CD14-positive monocyte (primary cell): ENCODE measurements around the gene LDB3. TPM values are rescaled to one million over a fixed set of nuclear protein-coding genes. Genes with fewer than 3 reads are reported as not detected.

Experiments used
- DNase-seq, 3 donors: peaks; one replicate each; pipeline ENCODE4 v3.0.0-alpha.2; 2011 to 2022
- H2AFZ ChIP-seq: 2 replicates; pipeline ENCODE4 v1.6.0; 2012; ENCODE audit warnings: mild to moderate bottlenecking, low read depth, low read length, inconsistent platforms; ENCODE audit not compliant: insufficient read depth, poor library complexity, severe bottlenecking
- H3K27ac ChIP-seq, 2 donors: 1 replicate in 1 of 2; 2 replicates in 1 of 2; pipeline ENCODE4 v1.5.1; 2012 to 2013; ENCODE audit warnings: low read length in 2 of 2, control low read depth in 1 of 2, inconsistent platforms in 1 of 2, low read depth in 1 of 2, mild to moderate bottlenecking in 1 of 2
- H3K27me3 ChIP-seq, 2 donors: one replicate each; pipeline versions ENCODE4 v1.6.0 to v1.6.1; 2011 to 2013; ENCODE audit warnings: low read length in 2 of 2; ENCODE audit not compliant: control insufficient read depth in 2 of 2, insufficient read depth in 2 of 2
- H3K36me3 ChIP-seq, 2 donors: replicated peaks in 1 of 2; 1 replicate in 1 of 2; 2 replicates in 1 of 2; pipeline versions ENCODE4 v1.5.1 to v1.6.1; 2012 to 2013; ENCODE audit warnings: low read length in 2 of 2, control low read depth in 1 of 2, inconsistent platforms in 1 of 2, mild to moderate bottlenecking in 1 of 2; ENCODE audit not compliant: insufficient read depth in 2 of 2, control insufficient read depth in 1 of 2
- H3K4me1 ChIP-seq, 2 donors: 1 replicate in 1 of 2; 2 replicates in 1 of 2; pipeline versions ENCODE4 v1.5.1 to v1.6.1; 2012 to 2013; ENCODE audit warnings: low read length in 2 of 2, control low read depth in 1 of 2, inconsistent platforms in 1 of 2, mild to moderate bottlenecking in 1 of 2, moderate library complexity in 1 of 2; ENCODE audit not compliant: insufficient read depth in 2 of 2, control insufficient read depth in 1 of 2
- H3K4me2 ChIP-seq: replicated peaks from 2 replicates; pipeline ENCODE3; 2012; ENCODE audit warnings: low read length, moderate library complexity, mild to moderate bottlenecking; ENCODE audit not compliant: poor library complexity, severe bottlenecking; ENCODE audit errors: extremely low read depth
- H3K4me3 ChIP-seq, 3 experiments: fragments of 200-600 bp in 1 of 3; sonication (generic) in 1 of 3; replicated peaks in 1 of 3; 1 replicate in 2 of 3; 2 replicates in 1 of 3; pipeline ENCODE4 v1.5.1; 2011 to 2013; ENCODE audit warnings: low read length in 3 of 3, mild to moderate bottlenecking in 3 of 3, control low read depth in 2 of 3, low read depth in 2 of 3, inconsistent platforms in 1 of 3, moderate library complexity in 1 of 3
- H3K79me2 ChIP-seq: 2 replicates; pipeline ENCODE4 v1.6.0; 2012; ENCODE audit warnings: mild to moderate bottlenecking, control low read depth, inconsistent platforms, low read length, moderate library complexity; ENCODE audit not compliant: insufficient read depth
- H3K9ac ChIP-seq: 2 replicates; pipeline ENCODE4 v1.6.0; 2017; ENCODE audit warnings: low read length, mild to moderate bottlenecking; ENCODE audit not compliant: insufficient read depth, poor library complexity, severe bottlenecking
- H3K9me3 ChIP-seq, 2 donors: replicated peaks in 1 of 2; 1 replicate in 1 of 2; 2 replicates in 1 of 2; pipeline versions ENCODE4 v1.5.1 to v1.6.1; 2012 to 2013; ENCODE audit warnings: low read length in 2 of 2, control low read depth in 1 of 2; ENCODE audit not compliant: control insufficient read depth in 1 of 2, insufficient read depth in 1 of 2
- H4K20me1 ChIP-seq: 2 replicates; pipeline ENCODE4 v1.6.0; 2012; ENCODE audit warnings: mild to moderate bottlenecking, low read length, control low read depth, moderate library complexity; ENCODE audit not compliant: insufficient read depth
- H3K27ac Mint-ChIP-seq, 7 donors: one replicate each; pipeline ENCODE4 v1.8.0; 2020; ENCODE audit warnings: mild to moderate bottlenecking in 7 of 7, mixed read lengths in 7 of 7, moderate library complexity in 6 of 7, inconsistent platforms in 2 of 7
- H3K27me3 Mint-ChIP-seq, 3 donors: one replicate each; pipeline ENCODE4 v1.8.0; 2021 to 2022; ENCODE audit warnings: low read depth in 3 of 3, mild to moderate bottlenecking in 3 of 3, mixed read lengths in 3 of 3, moderate library complexity in 3 of 3, inconsistent platforms in 1 of 3
- H3K36me3 Mint-ChIP-seq, 2 donors: one replicate each; pipeline ENCODE4 v1.8.0; 2020; ENCODE audit warnings: mixed read lengths in 2 of 2, inconsistent platforms in 1 of 2, mild to moderate bottlenecking in 1 of 2
- H3K4me1 Mint-ChIP-seq: one replicate; pipeline ENCODE4 v1.8.0; 2020; ENCODE audit warnings: mild to moderate bottlenecking, mixed read lengths
- H3K4me3 Mint-ChIP-seq, 2 donors: one replicate each; pipeline ENCODE4 v1.8.0; 2020; ENCODE audit warnings: mild to moderate bottlenecking in 2 of 2, mixed read lengths in 2 of 2, moderate library complexity in 1 of 2
- H3K9me3 Mint-ChIP-seq, 7 donors: one replicate each; pipeline ENCODE4 v1.8.0; 2020 to 2022; ENCODE audit warnings: mixed read lengths in 7 of 7, mild to moderate bottlenecking in 6 of 7, moderate library complexity in 6 of 7, inconsistent platforms in 2 of 7
- CTCF ChIP-seq: fragments of 200-600 bp; IDR thresholded peaks from one replicate; pipeline ENCODE4 v1.8.0; 2022; ENCODE audit warnings: antibody characterized with exemption, mild to moderate bottlenecking
- WGBS: methylation state at CpG from one replicate; pipeline ENCODE4 v1.1.5; 2013; ENCODE audit warnings: missing lambda C conversion rate; ENCODE audit not compliant: insufficient coverage; 5-methylcytosine and 5-hydroxymethylcytosine counted together
- intact Hi-C, 2 donors: fragments of 100-400 bp; cut with micrococcal nuclease; formaldehyde crosslinking; loops; one replicate each; pipeline versions ENCODE4 v1.15.0 to v1.15.1; 2023
- polyA plus RNA-seq, 3 donors: library from polyadenylated mRNA; depleted of rRNA in 1 of 3; unstranded in 2 of 3; stranded (reverse) in 1 of 3; fragments of 300-500 nt in 2 of 3; fragments of >200 nt in 1 of 3; fragmentation: Illumina TruSeq in 2 of 3; gene quantifications; 1 replicate in 2 of 3; 2 replicates in 1 of 3; pipeline ENCODE4 v1.2.3, GENCODE V29; 2012 to 2021

LDB3 gene
- polyA plus RNA-seq, 3 donors = not detected

DNA sequence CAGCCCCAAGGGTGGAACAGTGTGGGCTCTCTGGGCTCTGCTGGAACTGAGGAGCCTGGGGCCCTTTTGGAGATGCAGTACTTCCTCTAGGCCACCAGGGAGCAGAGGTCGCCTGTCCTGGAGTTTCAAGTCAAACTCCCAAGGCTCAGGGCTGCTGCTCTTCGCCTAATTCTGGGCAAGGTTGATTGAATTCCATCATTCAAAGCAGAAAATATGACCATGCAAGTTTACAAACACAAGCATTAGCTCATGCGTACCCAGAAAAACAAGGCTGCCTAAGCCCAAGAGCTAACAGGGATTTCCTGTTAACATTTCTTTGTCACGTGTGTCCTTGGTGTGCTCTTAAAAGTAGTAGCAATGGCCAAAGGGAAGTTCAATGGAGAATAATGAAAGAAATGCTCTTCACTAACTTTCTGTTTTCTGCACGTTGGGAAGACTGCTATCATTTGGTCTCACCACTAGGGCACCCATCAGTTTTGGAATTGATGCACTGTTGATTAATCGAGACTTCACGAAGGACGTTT, 20.1 kb downstream of the LDB3 start:
- Histone ChIP-seq H3K79me2 (no peaks in the 10 kb centered on the region), H3K27ac (no peak overlapping the region), H2AFZ (peak overlapping the region; percentile 64), H3K9me3 (no peaks in the 10 kb centered on the region), H4K20me1 (no peaks in the 10 kb centered on the region), H3K4me2 (peak overlapping the region; percentile 42), H3K9ac (no peak overlapping the region), H3K27me3 (no peaks in the 10 kb centered on the region), H3K36me3 (no peaks in the 10 kb centered on the region), H3K4me3 (peak overlapping the region in 1 of 3 experiments; percentile 32), H3K4me1 (peaks cover 0 to 2% of the 10 kb centered on the region in 2 donors)
- Mint-ChIP-seq H3K9me3 (no peaks in the 10 kb centered on the region), H3K27me3 (peaks cover 1 to 10% (median 7%) of the 10 kb centered on the region in 3 donors), H3K4me3 (peak overlapping the region; percentile 58 to 85), H3K36me3 (no peaks in the 10 kb centered on the region), H3K27ac (peak overlapping the region in 2 of 7 donors; percentile 25 to 75), H3K4me1 (peaks cover 7% of the 10 kb centered on the region)
- 44% methylated on average over 6 of the region's 8 CpGs for WGBS
- intact Hi-C loops = no loop called here
- peak; percentile 89 for TF ChIP-seq CTCF
- peak; percentile 34 to 57 (median 45) for DNase-seq

DNA sequence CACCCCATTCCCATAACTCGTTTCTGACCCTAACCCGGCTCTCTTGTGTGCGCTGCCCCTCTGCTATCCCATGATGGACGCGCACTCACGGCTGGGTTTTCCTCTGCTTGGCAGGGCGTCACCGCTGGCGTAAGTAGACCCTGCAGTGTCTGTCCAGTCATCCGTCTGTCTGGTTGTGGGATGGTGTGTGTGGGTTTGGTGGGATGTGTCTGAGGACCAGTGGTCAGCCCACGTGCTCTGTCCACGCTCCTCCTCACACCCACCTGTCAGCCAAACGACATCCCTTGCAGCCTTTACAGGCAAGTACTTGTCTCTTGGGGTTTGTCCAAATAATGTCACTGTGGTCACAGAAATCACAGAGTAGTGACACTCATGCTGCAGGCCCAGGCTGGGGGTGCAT, 20.8 kb downstream of the LDB3 start:
- TF ChIP-seq CTCF = no peak
- intact Hi-C loops = no loop called here

More for the DNA sequence above, 20.8 kb downstream of the LDB3 start:
- H3K9ac ChIP-seq = no peak overlapping the region
- Mint-ChIP-seq H3K27ac (no peak overlapping the region), H3K27me3 (peaks cover 1 to 13% (median 9%) of the 10 kb centered on the region in 3 donors), H3K4me3 (no peak overlapping the region), H3K4me1 (peaks cover 7% of the 10 kb centered on the region), H3K36me3 (no peaks in the 10 kb centered on the region), H3K9me3 (no peaks in the 10 kb centered on the region)
- no peak for DNase-seq
- no peak overlapping the region for H2AFZ ChIP-seq
- no peak overlapping the region for H3K4me3 ChIP-seq
- H4K20me1 ChIP-seq = no peaks in the 10 kb centered on the region
- WGBS = 89% methylated on average over 10 of the region's 13 CpGs
- H3K27me3 ChIP-seq = no peaks in the 10 kb centered on the region
- H3K9me3 ChIP-seq = no peaks in the 10 kb centered on the region
- peaks cover 0 to 2% of the 10 kb centered on the region in 2 donors for H3K4me1 ChIP-seq
- H3K79me2 ChIP-seq = no peaks in the 10 kb centered on the region
- H3K4me2 ChIP-seq = no peak overlapping the region
- no peaks in the 10 kb centered on the region for H3K36me3 ChIP-seq
- H3K27ac ChIP-seq = no peak overlapping the region
